Stimulated activated CD8-positive, alpha-beta memory T cell treated with anti-CD3 and anti-CD28 coated beads, Interleukin-7, amount 100 ng/mL, for 48 hours (primary cell): ENCODE results near the gene NLRP1.

Experiments used
- DNase-seq, 2 donors: peaks; one replicate each; pipeline ENCODE4 v3.0.0-alpha.2; 2020; ENCODE audit warnings: low read depth in 1 of 2; ENCODE audit errors: extremely low read depth in 1 of 2

The NLRP1 gene

GRCh38 chr17:5558815-5559785 is 25.2 kb downstream of the NLRP1 start:
- DNase-seq = no peak

DNA sequence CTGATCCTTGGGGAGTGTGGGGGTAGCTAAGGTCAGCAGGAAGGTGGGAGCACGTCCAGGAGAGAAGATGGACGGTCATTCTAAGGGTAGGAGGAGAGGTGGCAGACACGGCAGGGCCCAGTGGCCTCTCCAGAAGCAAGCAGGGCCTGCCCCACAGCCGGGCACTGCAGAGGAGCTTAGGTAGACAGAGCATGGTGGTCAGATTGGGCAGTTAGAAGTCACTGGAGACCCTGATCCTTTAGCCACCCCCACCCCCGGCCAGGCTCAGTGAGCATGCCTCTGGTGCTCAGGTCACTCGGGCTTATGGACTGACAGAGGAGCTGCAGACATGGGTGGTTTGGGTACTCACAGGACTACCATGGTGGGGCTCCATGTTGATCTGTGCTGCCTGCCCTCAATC is 26.3 kb downstream of the NLRP1 start:
- no peak for DNase-seq

DNA sequence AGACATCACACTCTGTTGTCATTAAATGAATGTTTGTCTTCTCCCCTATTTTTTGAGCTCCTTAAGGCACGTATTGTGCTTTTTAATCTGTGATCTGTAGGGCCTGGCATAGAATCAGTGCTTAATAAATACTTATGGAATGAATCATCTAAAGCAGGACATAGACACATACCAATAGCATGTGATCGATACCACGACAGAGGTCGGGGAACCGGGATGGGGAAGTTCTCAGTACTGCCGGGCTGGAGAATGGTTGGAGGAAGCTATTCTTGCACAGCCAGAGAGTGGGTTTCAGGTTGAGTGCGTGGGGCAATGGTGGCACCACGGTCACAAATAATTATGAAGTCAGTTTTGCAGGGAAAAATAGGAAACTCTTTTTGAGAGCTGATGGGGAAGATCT is 26.8 kb downstream of the NLRP1 start:
- DNase-seq = no peak

- no peak for DNase-seq
Measured at GRCh38 chr17:5555254-5555653, 29.1 kb downstream of the NLRP1 start.

DNA sequence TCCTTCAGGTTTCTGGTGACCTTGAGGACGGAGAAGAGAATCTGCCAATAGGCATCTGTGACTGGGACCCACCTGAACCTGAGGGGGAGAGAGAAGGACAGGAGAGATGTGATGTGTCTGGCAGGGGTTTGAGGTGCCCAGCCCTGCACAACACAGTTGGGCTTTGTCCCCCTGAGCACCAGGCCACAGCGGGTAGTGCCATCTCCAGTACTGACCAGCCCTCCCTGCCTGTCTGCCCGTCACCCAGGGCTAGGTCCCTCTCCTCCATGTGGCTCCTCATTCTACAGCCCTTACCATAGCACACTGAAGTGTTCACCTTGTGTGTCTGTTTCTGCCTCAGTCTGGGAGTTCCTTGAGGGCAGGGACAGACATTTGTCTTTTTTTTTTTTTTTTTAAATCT is 30.8 kb downstream of the NLRP1 start:
- DNase-seq = no peak

- no peak for DNase-seq
Measured at GRCh38 chr17:5552841-5553240, 31.5 kb downstream of the NLRP1 start.

DNA sequence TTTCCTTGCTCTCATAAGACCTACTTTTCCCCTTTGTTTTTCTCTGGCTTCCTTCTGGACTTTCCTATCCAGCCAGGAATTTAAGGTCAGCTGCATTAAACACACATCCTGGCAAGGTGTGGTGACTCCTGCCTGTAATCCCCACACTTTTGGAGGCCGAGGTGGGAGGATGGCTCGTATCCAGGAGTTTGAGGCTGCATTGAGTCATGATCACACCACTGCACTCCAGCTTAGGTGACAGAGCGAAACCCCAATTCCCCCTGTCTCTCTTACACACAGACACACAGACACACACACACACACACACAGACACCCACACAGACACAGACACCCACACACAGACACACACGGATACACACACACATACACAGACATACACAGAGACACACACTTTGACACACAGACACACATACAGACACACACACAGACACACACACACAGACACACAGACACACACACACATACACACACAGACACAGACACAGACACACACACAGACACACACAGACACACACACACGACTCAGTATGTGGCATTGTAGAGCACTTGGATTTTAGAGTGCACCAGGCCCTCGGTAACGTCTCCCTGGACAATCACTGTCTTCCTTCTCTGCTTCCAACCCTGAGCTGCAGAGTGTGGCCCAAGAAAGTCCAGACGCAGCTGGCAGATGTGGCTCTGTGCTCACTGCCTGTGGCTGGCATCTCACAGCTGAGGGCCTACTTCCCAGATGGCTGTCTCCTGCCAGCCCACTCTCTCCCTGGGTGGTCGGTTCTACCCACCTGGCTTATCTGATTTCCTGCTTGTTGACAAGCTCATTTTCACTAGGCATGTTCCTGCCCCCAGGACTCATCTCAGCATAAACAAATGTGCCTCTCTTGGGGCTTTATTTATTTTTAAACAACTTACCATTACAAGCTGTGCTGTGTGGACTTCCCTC is 39.0 kb downstream of the NLRP1 start:
- no peak for DNase-seq

GRCh38 chr17:5544115-5544514 is 40.2 kb downstream of the NLRP1 start:
- DNase-seq = no peak

- no peak for DNase-seq
Measured at GRCh38 chr17:5541610-5542202, 42.6 kb downstream of the NLRP1 start.

DNA sequence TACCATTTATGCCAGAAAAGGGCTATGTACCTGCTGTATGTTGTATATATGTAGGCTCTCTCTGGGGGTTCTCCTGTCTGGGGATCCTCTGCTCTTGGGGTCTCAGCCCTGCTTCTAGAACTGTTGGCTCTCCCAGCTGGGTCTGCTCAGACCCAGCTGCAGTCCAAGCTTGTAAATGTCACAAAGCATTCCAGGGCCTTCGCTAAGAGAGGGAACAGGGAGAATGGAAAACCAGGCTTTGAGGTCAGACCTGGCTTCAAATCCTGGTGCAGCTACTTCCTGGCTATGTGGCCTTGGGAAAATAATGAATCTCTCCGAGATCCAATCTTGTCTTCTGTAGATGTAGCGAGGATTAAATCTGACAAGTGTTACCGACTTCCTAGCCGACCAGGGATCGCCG is 44.0 kb downstream of the NLRP1 start:
- no peak for DNase-seq

GRCh38 chr17:5539286-5539685 is 45.0 kb downstream of the NLRP1 start:
- no peak for DNase-seq

DNA sequence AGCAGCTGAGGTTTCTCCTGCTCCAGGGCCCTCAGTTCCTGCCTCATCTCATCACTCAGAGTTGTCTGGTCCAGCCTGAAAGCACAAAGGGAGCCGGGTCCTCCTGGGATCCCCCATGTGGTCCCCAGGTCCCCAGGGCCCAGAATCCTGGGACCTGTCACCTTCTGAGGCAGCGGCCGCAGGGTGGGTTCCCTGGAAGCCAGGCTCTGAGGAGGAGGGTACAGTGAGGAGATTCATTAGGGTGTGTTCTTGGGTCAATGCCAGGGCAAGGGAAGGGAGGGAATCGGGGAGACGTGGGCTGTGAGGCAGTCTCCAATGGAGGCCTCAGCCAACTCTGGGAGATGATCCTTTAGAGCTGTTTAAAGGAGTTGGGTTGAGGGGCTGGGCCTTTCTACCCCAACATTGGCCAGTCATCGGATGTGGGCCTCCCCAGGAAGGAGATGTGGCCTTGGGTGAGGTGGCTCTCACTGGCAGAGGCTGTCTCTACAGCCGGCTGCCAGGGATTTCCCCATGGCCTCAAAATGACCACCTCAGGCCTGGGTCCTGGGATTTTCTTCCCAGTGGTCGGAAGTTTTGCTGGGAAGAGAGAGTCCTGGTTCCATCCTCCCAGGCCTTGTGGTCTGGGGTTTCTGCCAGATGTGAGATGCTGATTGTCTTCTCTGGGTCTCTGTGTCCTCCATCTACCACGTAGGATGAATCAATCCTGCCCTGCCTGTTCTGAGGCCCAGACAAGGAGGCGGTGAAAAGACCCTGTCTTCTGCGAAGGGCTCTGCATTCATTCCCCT is 47.3 kb downstream of the NLRP1 start:
- DNase-seq = no peak

- no peak for DNase-seq
Measured at GRCh38 chr17:5535436-5535835, 48.9 kb downstream of the NLRP1 start.

DNA sequence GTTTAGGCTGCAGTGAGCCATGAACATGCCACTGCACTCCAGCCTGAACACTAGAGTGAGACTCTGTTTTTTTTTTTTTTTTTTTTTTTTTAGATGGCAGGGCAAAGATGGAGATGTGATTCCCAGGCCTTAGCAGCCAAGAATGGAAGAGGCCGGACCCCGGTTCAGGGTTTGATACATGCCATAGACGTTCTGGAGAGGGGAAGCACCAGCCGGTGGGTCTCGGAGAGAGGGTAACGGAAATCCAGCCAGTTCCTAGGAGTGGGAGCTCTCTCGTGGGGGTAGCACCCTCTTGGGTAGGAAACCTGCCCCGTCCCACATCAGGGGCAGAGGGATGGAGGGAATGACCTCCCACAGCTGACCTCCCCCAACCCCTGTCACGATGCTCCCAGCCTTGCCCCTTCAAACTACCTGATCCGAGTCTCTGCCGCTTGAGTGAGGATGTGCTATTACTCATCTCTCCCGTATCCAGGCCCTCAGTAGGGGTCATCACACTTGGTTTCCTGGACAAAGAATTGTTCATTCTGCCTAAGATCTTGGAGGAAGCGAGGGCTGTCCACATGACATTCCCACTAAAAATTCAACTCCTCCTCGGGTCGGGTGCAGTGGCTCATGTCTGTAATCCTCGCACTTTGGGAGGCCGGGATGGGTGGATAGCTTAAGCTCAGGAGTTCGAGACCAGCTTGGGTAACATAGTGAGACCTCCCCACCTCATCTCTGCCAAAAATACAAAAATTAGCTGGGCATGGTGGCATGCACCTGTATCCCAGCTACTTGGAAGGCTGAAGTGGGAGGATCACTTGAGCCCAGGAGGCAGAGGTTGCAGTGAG is 50.6 kb downstream of the NLRP1 start:
- no peak for DNase-seq

DNA sequence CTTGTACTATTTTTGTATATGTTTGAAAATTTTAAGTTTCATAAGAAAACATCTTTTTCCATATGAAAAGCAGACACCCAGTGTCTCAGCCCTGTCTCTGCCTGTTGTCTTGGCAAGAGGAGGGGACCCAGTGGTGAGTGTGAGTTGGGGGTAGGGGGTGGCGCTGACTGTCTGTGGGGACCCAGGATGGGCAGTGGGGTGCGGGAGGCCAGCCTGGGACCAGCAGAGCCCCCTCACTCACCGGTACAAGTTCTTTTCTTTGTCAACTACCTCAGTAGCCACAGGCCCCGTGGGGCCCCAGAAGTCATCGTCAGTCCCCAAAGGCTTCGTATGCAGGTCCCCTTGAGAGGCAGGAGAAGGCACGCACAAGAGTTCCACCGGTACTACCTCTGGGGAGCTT is 51.7 kb downstream of the NLRP1 start:
- no peak for DNase-seq

DNA sequence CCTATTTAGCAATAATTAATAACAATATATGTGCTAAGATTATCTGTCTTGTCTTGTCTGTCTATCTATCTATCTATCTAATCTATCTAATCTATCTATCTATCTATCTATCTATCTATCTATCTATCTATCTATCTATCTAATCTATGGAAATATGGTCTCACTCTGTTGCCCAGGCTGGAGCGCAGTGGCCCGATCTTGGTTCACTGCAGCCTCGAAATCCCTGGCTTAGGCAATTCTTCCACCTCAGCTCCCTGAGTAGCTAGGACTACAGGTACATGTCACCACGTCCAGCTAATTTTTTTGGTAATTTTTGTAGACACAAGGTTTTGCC is 53.3 kb downstream of the NLRP1 start:
- no peak for DNase-seq

DNA sequence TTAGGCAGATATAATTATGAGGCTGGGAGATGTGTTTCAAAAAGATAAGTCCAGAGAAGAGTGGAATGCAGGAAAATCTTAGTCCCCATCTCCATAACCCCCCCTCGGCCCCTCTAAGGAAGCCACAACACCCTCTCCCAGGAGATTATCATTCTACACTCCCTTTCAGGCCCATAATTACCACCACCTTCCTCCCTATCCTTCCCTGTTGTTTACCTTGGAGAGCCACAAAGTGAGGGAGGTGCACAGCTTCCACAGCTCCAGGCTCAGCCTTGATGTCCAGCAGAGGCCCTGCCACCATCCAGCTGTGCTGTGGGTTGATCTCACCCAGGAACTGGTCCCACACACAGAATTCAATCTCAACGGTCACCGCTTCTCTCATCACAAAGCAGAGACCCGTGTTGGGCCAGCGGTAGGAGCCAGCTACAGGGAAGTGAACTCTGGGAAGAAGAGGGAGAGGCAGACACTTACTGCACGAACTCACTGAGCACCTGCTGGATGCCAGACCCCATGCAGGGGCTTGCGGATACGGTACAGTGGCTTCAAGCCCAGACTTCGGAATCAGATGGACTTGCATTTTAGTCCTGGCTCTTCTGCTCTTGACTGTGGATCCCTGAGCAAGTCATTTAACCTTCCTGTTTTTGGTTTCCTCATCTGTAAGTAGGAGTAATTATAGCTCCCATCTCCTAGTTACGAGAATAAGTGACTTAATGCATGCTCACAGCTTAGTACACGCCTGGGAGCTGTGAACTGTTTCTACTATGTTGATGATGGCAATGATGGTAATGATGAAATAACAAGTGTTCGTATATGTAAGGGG is 53.8 kb downstream of the NLRP1 start:
- no peak for DNase-seq

- DNase-seq = no peak
Measured at GRCh38 chr17:5527601-5528250, 56.6 kb downstream of the NLRP1 start.
